Measurements from ENCODE around the gene CYB5D1.

CYB5D1 gene

DNA sequence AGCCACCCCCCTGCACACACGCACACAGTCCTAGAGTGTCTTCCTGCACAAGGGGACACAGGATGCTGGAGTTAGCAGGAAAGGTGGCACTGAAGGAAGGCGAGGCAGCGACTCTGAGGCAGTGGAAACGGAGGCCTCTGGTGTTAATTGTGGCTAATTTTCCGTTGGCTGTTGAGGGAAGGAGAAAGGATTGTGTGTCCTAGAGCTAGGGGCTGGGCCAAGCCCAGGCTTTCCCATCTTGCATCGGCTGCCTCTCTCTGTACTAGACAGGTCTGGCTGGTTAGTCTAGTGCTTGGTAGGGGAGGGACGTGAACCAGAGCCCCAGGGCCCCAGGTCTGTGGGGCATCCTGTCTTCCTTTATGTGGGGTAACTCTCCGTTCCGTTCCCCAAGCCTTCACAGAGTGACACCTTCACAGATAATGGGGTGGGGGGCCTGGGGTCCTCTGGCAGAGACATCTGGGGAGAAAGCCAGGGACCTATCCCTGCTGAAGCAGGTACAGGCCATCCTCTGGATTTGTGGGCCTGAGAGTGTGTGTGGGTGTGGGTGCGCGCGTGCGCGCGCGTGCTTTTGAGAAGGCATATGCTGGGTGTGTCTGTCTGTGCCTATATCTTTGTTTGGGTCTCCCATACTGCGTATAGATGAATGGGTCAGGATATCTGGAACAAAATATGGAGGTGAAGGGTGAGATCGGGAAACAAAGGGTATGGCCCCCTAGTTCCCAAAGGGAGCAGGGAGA, 30.5 kb downstream of the CYB5D1 start, which contains the start of gene CHD3:
TSS of gene CHD3 (plus strand) at position 606 of the 737 bp plus-strand sequence. CDS start 212 bp downstream, outside the sequence.
- peak; percentile 88 for DNase-seq (ENCODE audit: low read depth)
- peak within 1 kb of the TSS; percentile 50 for H3K4me3 ChIP-seq (ENCODE audit: low read depth, low read length)
- TF ChIP-seq CTCF (IDR thresholded peaks at IDR 0.05; ENCODE audit: control insufficient read depth, extremely low read depth, insufficient read depth): no peak

DNA sequence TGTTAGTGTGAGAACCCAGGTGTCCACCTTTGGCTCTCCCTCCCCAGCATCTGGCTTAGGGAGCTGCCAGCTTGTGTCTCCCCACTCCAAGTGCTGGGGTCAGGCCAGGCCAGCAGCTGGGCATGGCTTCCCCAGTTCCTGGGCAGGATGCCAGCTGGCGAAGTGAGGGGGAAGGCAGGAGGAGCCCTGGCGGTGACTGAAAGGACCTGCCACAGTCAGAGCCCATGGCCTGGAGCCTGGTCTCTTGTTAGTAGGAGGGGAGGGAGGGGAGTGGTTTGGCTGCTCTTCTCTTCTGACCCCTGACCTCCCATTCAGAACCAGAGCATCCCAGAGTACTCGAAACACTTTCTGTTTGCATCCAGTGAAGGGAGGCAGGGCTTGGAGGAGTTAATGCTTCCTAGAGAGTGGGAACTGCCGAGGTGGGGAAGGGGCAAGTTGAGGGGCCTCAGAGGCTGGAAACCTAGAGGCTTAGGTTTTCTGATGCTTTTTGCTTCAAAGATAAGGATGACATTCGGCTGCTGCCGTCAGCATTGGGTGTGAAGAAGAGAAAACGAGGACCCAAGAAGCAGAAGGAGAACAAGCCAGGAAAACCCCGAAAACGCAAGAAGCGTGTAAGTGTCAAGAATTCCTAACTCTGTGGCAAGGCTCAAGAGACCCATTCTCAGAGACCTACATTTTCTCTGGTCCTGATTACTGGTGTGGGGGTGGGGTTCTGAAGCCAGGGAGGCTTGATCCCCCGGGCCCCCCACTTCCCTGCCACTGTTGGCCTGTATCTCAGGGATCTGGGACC, 31.6 kb downstream of the CYB5D1 start:
- TF ChIP-seq CTCF (IDR thresholded peaks at IDR 0.05; ENCODE audit: control insufficient read depth, extremely low read depth, insufficient read depth): peak; percentile 32; the same call in 1 of the 2 replicates
- DNase-seq (ENCODE audit: low read depth): peak; percentile 99
- peak overlapping the region; percentile 50 for H3K4me3 ChIP-seq (ENCODE audit: low read depth, low read length)

DNA sequence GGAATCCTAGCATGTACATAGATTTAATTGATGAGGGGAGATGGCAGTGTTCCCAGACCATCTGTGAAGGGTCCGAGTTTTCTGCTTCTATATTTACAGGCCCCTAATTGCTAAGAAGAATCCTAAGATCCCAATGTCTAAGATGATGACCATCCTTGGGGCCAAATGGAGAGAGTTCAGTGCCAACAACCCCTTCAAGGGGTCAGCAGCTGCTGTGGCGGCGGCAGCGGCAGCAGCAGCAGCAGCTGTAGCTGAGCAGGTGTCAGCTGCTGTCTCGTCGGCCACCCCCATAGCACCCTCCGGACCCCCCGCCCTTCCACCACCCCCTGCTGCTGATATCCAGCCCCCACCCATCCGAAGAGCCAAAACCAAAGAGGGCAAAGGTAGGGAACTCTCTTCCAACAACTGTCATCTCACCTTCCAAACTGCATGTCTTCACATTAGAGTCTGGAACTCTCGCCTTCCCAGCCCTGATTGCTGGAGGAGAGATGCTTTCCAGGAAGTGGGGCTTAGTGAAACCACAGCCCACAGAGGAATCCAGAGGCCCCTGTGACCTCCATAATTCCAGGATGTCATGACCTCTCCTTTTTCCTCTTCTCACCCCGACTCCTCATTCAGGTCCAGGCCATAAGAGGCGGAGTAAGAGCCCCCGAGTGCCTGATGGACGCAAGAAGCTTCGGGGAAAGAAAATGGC, 35.5 kb downstream of the CYB5D1 start:
- DNase-seq (ENCODE audit: low read depth): no peak
- TF ChIP-seq CTCF (IDR thresholded peaks at IDR 0.05; ENCODE audit: control insufficient read depth, extremely low read depth, insufficient read depth): no peak
- H3K4me3 ChIP-seq (ENCODE audit: low read depth, low read length): no peak overlapping the region

DNA sequence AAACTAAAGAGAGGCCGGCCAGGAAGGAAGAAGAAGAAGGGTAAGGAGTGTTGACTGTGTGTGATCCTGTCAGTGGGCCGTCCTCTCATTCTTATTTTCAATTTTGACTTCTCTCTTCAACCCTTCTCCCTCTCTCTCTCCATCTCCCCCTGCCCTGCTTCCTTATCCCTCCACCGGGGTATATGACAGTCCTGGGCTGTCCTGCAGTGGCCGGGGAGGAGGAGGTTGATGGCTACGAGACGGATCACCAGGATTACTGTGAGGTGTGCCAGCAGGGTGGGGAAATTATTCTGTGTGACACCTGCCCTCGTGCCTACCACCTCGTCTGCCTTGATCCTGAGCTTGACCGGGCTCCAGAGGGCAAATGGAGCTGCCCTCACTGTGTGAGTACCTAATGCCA, 36.4 kb downstream of the CYB5D1 start:
- H3K4me3 ChIP-seq (ENCODE audit: low read depth, low read length): no peak overlapping the region
- TF ChIP-seq CTCF (IDR thresholded peaks at IDR 0.05; ENCODE audit: control insufficient read depth, extremely low read depth, insufficient read depth): no peak
- no peak for DNase-seq (ENCODE audit: low read depth)

- no peak overlapping the region for H3K4me3 ChIP-seq (ENCODE audit: low read depth, low read length)
- no peak for DNase-seq (ENCODE audit: low read depth)
- no peak for TF ChIP-seq CTCF (IDR thresholded peaks at IDR 0.05; ENCODE audit: control insufficient read depth, extremely low read depth, insufficient read depth)
Measured at GRCh38 chr17:7894866-7895265, 37.1 kb downstream of the CYB5D1 start.

DNA sequence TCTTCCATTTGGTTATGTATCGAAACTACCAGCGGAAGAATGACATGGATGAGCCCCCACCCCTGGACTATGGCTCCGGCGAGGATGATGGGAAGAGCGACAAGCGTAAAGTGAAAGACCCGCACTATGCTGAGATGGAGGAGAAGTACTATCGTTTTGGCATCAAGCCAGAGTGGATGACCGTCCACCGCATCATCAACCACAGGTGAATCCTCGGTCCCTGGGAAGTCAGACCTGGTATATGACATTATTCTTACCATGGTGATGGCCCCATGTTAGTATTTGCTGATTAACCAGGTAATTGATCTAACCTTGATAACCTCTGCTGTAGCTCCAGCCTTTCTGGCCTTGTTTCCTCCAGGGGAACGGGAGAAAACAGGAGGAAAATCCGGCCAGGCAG, 39.3 kb downstream of the CYB5D1 start:
- no peak for DNase-seq (ENCODE audit: low read depth)
- no peak for TF ChIP-seq CTCF (IDR thresholded peaks at IDR 0.05; ENCODE audit: control insufficient read depth, extremely low read depth, insufficient read depth)
- no peak overlapping the region for H3K4me3 ChIP-seq (ENCODE audit: low read depth, low read length)

Data from LNCaP clone FGC (cell line).